ENCODE results near the gene NRBF2.

- no peak for TF ChIP-seq CTCF (conservative IDR thresholded peaks at IDR 0.05; ENCODE audit: low read length)
- TF ChIP-seq EZH2phosphoT487 (IDR thresholded peaks at IDR 0.05; ENCODE audit: borderline replicate concordance), result no peak
Measured at GRCh38 chr10:63197344-63198092, 64.4 kb downstream of the NRBF2 start.
